Stimulated activated CD4-positive, alpha-beta T cell treated with anti-CD3 and anti-CD28 coated beads, TNF-alpha, amount 100 ng/mL, for 48 hours (primary cell): ENCODE data around the gene POU2AF1.

Experiments used
- DNase-seq, 3 donors: peaks; one replicate each; pipeline ENCODE4 v3.0.0-alpha.2; 2020; ENCODE audit warnings: low read depth in 3 of 3

The POU2AF1 gene

GRCh38 chr11:111378861-111379601 lies at the start of gene POU2AF1:
Gene POU2AF1, minus strand, starts transcription at chr11:111379275. Its CDS starts 98 bp downstream, at chr11:111379177.
- peak; percentile 62 to 76 (median 73) for DNase-seq

- DNase-seq: no peak
Observed at GRCh38 chr11:111428113-111428876, 49.2 kb upstream of the POU2AF1 start.

GRCh38 chr11:111427471-111427912 lies 48.4 kb upstream of the POU2AF1 start:
- DNase-seq: no peak

- no peak for DNase-seq
Observed at GRCh38 chr11:111426617-111427016, 47.5 kb upstream of the POU2AF1 start.

GRCh38 chr11:111423250-111423615 lies 44.2 kb upstream of the POU2AF1 start:
- DNase-seq: no peak

GRCh38 chr11:111422494-111423249 lies 43.6 kb upstream of the POU2AF1 start:
- peak; percentile 43 to 46 (median 46) for DNase-seq

GRCh38 chr11:111421251-111421650 lies 42.2 kb upstream of the POU2AF1 start:
- DNase-seq: no peak

GRCh38 chr11:111419641-111420327 lies 40.7 kb upstream of the POU2AF1 start:
- DNase-seq: no peak

GRCh38 chr11:111419181-111419580 lies 40.1 kb upstream of the POU2AF1 start:
- DNase-seq: no peak

- no peak for DNase-seq
Observed at GRCh38 chr11:111418436-111418787, 39.3 kb upstream of the POU2AF1 start.

GRCh38 chr11:111417766-111418435 lies 38.8 kb upstream of the POU2AF1 start:
- DNase-seq: no peak

GRCh38 chr11:111417011-111417765 lies 38.1 kb upstream of the POU2AF1 start:
- DNase-seq: no peak

GRCh38 chr11:111416231-111416960 lies 37.3 kb upstream of the POU2AF1 start:
- no peak for DNase-seq

- DNase-seq: no peak
Observed at GRCh38 chr11:111414936-111415335, 35.9 kb upstream of the POU2AF1 start.

GRCh38 chr11:111414267-111414931 lies 35.3 kb upstream of the POU2AF1 start:
- no peak for DNase-seq

- peak; percentile 26 to 40 (median 32) for DNase-seq
Observed at GRCh38 chr11:111413849-111414248, 34.8 kb upstream of the POU2AF1 start.

- DNase-seq: no peak
Observed at GRCh38 chr11:111412293-111412692, 33.2 kb upstream of the POU2AF1 start.

- DNase-seq: no peak
Observed at GRCh38 chr11:111411456-111411855, 32.4 kb upstream of the POU2AF1 start.

GRCh38 chr11:111410951-111411350 lies 31.9 kb upstream of the POU2AF1 start:
- no peak for DNase-seq
